Activated CD8-positive, alpha-beta memory T cell treated with anti-CD3 and anti-CD28 coated beads, Interleukin-2, amount 10 ng/mL, durations not matched to agents 7 days and 5 days (primary cell): ENCODE data around the gene SLC47A1. TPM values are rescaled to one million over a fixed set of nuclear protein-coding genes. Genes with fewer than 3 reads are reported as not detected.
A peak's percentile ranks its signal among the peaks of the same experiment; 100 is the strongest.

Experiments
- ATAC-seq: fragments of 150-1000 bp; cut with Tn5 transposase; one replicate; pipeline ENCODE4 v1.10.0; 2021; ENCODE audit warnings: moderate library complexity
- CTCF ChIA-PET: fragments of 350-600 bp; sonication (Branson Sonifier 250); formaldehyde crosslinking; loops from one replicate; lab custom pipeline; 2021; ENCODE audit warnings: antibody characterized with exemption; lab: Charles Lee
- DNase-seq: peaks from one replicate; pipeline ENCODE4 v3.0.0-alpha.2; 2020
- H3K27ac Mint-ChIP-seq: one replicate; pipeline ENCODE4 v1.8.0; 2021; ENCODE audit warnings: mild to moderate bottlenecking, mixed read lengths
- H3K27me3 Mint-ChIP-seq: one replicate; pipeline ENCODE4 v1.8.0; 2021; ENCODE audit warnings: mixed read lengths
- H3K36me3 Mint-ChIP-seq: one replicate; pipeline ENCODE4 v1.8.0; 2021; ENCODE audit warnings: mild to moderate bottlenecking, mixed read lengths
- H3K4me1 Mint-ChIP-seq: one replicate; pipeline ENCODE4 v1.8.0; 2021; ENCODE audit warnings: mixed read lengths
- H3K4me3 Mint-ChIP-seq: one replicate; pipeline ENCODE4 v1.8.0; 2021; ENCODE audit warnings: mild to moderate bottlenecking, moderate library complexity, mixed read lengths
- H3K9me3 Mint-ChIP-seq: one replicate; pipeline ENCODE4 v1.8.0; 2022; ENCODE audit warnings: low read depth, mixed read lengths
- total RNA-seq, 2 experiments: library from RNA; stranded (reverse); gene quantifications; one replicate each; pipeline ENCODE4 v1.2.3, GENCODE V29; 2021

SLC47A1 gene
- total RNA-seq, 2 experiments from 2014 or later = 0.19 TPM; not detected in 1

DNA sequence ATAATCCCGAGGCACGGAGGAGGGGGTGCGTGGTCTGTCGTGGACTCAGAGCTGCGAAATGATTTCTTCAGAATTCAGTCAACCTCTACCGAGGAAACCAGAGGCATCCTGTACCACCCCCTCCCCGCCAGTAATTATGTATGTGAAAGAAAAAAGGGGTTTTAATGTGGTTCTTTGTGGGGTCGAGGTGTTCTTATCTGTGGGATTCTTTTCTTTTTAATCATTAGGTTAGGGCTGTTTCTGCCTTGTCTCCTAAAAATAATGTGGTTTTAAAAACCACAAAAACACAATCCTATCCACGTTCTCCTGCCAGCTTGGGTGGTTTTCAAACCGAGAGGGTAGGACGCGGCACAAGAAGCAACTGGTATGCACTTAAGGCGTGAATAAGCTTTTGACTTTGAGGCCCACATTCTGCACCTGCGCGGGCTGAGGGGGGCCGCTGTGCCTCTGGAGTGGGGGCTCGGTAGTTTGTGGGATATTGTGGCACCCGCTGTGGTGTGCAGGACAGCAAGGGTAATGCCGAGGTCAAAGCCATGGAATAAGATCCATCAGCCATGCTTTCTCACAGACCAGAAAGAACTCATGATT, 1.0 kb downstream of the SLC47A1 start:
- CTCF ChIA-PET = interaction anchor here (0.7 kb wide), 1 partner anchor 210 kb away, joined by 3 read pairs; no protein-coding TSS in a partner anchor
- Mint-ChIP-seq H3K4me3 (peak overlapping the region; percentile 50), H3K27me3 (peaks cover 62% of the 10 kb centered on the region), H3K9me3 (no peaks in the 10 kb centered on the region), H3K27ac (no peak overlapping the region), H3K36me3 (no peaks in the 10 kb centered on the region), H3K4me1 (peaks cover 13% of the 10 kb centered on the region)
- DNase-seq = no peak
- ATAC-seq = no peak

DNA sequence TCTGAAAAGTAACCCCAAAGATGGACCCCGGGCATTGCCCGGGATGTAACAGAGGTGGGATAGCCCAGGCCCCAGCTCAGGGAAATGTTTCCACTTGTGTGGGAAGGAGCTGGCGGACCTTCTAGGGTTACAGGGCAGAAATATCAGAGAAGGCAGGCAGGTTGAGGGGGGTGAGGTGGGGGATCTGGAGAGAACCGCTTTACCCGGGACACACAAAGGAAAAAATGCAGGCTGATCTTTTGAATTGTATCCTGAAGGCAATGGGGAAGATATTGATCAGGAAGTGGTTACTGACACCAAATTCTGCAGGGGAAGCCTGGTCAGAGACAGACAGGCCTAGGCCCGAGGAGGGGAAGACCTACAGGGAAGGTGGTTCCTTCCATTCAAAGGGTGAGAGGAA, 3.5 kb downstream of the SLC47A1 start:
- DNase-seq (no peak), ATAC-seq (no peak)
- H3K4me3 Mint-ChIP-seq = no peak overlapping the region
- CTCF ChIA-PET = no interaction called here
- H3K9me3 Mint-ChIP-seq = no peaks in the 10 kb centered on the region
- H3K27me3 Mint-ChIP-seq = peaks cover 54% of the 10 kb centered on the region
- no peak overlapping the region for H3K27ac Mint-ChIP-seq
- H3K36me3 Mint-ChIP-seq = no peaks in the 10 kb centered on the region
- H3K4me1 Mint-ChIP-seq = peaks cover 13% of the 10 kb centered on the region

DNA sequence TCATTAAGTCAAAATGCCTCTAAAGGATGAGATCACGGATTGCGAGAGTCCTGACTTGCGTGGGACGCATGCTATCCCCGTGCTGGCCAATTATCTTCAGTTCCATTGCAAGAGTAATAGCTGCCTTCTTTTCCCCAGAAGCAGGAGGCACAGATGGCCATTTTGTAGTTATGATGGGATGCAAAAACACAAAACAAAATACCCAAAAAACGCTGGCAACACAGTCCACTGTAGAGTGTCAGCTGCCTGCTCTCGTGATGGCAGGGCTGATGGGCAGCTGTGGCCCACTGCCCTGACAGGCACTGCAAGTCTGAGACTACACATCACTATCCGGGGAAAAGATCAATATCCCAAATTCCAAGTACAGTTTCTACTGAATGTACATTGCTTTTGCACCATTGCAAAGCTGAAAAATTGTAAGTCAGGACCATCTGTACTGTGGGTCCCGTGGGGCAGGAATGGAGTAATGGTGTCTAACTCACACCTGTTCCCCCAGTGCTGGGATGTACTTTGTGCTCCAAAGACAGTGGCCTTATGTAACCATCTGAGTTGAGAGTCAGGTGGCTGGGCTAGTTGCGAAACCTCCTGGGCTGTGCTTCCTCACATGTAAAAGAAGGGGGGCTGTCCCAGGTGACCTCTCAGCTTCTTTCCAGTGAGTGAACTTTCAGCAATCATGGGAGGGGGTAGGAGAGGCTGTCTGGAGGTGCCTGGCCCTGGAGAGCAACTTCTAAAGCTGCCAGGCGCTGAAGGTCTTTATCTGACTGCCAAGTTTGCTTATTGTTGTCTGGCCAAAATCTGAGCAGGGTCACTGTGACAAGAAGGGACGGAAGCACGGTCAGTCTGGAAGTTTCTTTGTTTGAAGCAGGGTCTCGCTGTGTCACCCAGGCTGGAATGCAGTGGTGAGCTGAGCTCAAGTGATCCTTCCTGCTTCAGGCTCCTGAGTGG, 4.7 kb downstream of the SLC47A1 start:
- Mint-ChIP-seq H3K36me3 (no peaks in the 10 kb centered on the region), H3K9me3 (no peaks in the 10 kb centered on the region), H3K4me3 (no peak overlapping the region), H3K27me3 (peaks cover 44% of the 10 kb centered on the region), H3K4me1 (peaks cover 8% of the 10 kb centered on the region), H3K27ac (no peak overlapping the region)
- CTCF ChIA-PET = interaction anchor here (0.9 to 1.7 kb wide), 2 partner anchors 25 to 224 kb away, joined by 3 to 4 read pairs; no protein-coding TSS in a partner anchor
- ATAC-seq = no peak
- no peak for DNase-seq

DNA sequence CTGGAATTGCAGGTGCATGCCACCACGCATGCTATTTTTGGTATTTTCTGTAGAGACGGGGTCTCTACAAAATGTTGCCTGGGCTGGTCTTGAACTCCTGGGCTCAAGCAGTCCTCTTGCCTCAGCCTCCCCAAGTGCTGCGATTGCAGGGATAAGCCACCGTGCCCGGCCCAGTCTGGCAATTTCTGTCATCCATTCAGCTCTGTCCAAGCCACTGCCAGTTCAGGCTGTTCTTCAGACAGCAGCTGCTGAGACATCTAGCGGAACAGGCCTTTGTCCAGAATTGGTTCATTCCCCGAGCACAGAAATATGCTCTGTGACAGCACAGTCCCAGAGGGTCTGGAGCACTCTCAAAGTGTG, 5.4 kb downstream of the SLC47A1 start:
- DNase-seq = no peak
- CTCF ChIA-PET = interaction anchor here (0.9 to 1.7 kb wide), 2 partner anchors 25 to 223 kb away, joined by 3 to 4 read pairs; no protein-coding TSS in a partner anchor
- peaks cover 8% of the 10 kb centered on the region for H3K4me1 Mint-ChIP-seq

DNA sequence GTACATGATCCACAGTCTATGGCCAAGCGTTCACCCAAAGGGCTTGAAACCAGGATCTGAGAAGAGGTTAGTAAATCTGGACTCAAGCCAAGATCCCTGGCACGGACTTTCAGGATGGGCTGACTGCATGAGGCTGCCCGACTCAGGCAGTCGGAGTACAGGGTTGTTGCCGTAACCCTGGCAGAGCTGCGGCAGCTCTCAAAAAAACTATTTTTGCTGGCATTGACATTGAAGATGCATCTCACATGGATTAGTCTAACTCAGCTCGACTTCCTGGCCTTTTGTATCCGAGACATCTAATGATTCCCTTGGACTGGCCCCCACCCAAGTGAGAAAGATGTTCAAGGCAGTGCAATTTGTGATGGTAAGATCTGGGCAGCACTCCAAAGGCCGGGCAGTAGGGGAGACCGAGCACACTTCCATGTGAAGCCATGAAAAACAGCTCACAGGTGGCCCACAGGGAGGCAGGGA, 6.2 kb downstream of the SLC47A1 start:
- H3K27me3 Mint-ChIP-seq = peaks cover 44% of the 10 kb centered on the region
- H3K9me3 Mint-ChIP-seq = no peaks in the 10 kb centered on the region
- peaks cover 2% of the 10 kb centered on the region for H3K4me1 Mint-ChIP-seq
- no peak overlapping the region for H3K4me3 Mint-ChIP-seq
- CTCF ChIA-PET = interaction anchor here (1.7 kb wide), 1 partner anchor 223 kb away, joined by 4 read pairs; no protein-coding TSS in a partner anchor
- H3K36me3 Mint-ChIP-seq = no peaks in the 10 kb centered on the region
- no peak for DNase-seq
- ATAC-seq = no peak
- H3K27ac Mint-ChIP-seq = no peak overlapping the region

More for the DNA sequence above, 5.4 kb downstream of the SLC47A1 start:
- H3K4me3 Mint-ChIP-seq = no peak overlapping the region
- no peaks in the 10 kb centered on the region for H3K9me3 Mint-ChIP-seq
- H3K27ac Mint-ChIP-seq = no peak overlapping the region
- peaks cover 46% of the 10 kb centered on the region for H3K27me3 Mint-ChIP-seq
- no peaks in the 10 kb centered on the region for H3K36me3 Mint-ChIP-seq
- ATAC-seq = no peak

DNA sequence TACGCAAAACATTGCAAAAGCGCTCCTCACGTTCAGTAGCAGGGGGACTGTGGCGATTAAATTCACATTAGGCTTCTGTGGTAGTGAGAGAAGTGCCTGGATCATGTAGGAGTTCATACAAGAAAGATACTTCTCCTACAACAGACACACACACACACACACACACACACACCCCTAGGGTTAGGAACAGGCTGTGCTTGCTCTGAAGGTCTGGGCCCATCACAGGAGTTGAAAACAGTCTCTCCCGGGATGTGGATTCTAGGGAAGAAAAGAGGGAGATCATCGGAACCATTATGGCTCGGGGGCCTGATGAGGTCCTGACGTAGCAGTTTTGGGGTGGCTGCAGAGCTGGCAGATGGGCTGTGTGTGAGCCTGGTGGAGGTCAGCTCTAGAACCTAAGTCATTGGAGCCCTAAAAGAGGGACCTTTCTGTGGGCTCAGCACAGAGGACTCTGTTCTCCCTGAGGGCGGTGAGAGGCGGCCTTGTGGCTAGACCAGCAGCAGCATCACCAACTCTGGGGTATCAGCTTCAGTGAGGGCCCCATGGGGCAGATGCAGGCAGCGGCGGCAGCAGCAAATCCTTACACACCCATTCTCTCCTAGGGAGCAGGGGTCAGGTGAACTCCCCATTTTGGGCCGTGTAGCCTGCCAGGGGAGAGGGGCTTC, 7.2 kb downstream of the SLC47A1 start:
- Mint-ChIP-seq H3K27me3 (peaks cover 40% of the 10 kb centered on the region), H3K36me3 (no peaks in the 10 kb centered on the region), H3K27ac (no peak overlapping the region), H3K9me3 (no peaks in the 10 kb centered on the region), H3K4me1 (no peaks in the 10 kb centered on the region), H3K4me3 (no peak overlapping the region)
- CTCF ChIA-PET = no interaction called here
- DNase-seq (no peak), ATAC-seq (no peak)

DNA sequence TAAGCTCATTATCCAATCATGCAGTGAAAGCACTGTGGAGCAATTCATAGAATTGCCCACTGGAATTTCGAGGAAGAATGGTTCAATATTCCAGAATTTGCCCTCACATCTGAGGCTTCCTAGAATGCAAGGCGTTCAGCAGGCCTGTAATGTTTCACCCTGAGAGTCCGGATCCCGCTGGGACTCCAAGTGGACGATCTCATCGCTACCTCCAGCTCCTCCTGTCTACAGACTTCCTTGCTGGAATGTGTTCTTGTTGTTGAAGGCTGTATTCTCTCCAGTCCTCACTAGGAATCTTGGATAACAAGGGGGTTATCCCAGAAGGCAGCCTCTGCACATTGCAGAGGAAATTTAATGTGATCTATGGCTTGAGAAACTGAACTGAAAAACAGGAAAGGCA, 7.8 kb downstream of the SLC47A1 start:
- Mint-ChIP-seq H3K4me3 (no peak overlapping the region), H3K27me3 (peaks cover 37% of the 10 kb centered on the region), H3K9me3 (no peaks in the 10 kb centered on the region), H3K36me3 (no peaks in the 10 kb centered on the region), H3K27ac (no peak overlapping the region), H3K4me1 (no peaks in the 10 kb centered on the region)
- no peak for DNase-seq
- ATAC-seq = no peak
- CTCF ChIA-PET = no interaction called here

DNA sequence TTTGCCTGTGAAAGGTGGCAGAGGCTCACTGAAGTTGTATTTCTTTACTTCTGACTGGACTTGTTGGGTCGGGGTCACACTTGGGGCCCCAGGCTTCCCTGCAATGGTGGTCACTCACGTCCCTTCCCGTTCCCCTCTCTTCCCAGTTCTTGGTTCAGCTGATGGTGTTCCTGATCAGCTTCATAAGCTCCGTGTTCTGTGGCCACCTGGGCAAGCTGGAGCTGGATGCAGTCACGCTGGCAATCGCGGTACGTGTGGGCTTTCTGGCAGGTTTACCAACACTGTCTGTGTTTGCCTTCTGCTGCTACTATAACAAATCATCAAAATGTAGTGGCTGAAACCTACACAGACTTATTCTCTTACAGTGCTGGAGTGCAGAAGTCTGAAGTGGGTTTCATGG, 8.6 kb downstream of the SLC47A1 start:
- Mint-ChIP-seq H3K36me3 (no peaks in the 10 kb centered on the region), H3K9me3 (no peaks in the 10 kb centered on the region), H3K4me1 (no peaks in the 10 kb centered on the region), H3K27me3 (peaks cover 29% of the 10 kb centered on the region), H3K4me3 (no peak overlapping the region), H3K27ac (no peak overlapping the region)
- ATAC-seq (no peak), DNase-seq (no peak)
- CTCF ChIA-PET = no interaction called here

DNA sequence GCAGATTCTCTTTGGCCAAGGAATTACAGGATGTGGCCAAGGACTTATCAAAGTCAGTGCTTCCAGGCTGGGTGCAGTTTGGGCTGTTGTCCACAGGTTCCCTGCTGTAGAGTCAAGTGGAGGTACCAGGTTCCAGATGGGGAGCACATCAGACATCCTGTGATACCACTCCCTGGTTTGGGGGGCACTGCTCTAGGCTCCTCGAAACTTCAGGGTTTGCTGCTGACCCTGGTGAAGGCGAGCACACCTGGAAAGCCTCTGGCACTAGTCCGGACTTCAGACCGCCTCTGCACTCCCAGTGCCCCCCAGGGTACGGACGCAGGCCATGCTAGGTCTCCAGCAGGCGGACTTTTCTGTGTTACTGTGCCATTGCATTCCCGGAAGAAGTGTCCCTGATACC, 10.7 kb downstream of the SLC47A1 start:
- H3K36me3 Mint-ChIP-seq = no peaks in the 10 kb centered on the region
- H3K27me3 Mint-ChIP-seq = peaks cover 15% of the 10 kb centered on the region
- no peak overlapping the region for H3K27ac Mint-ChIP-seq
- no peaks in the 10 kb centered on the region for H3K9me3 Mint-ChIP-seq
- no peak for ATAC-seq
- CTCF ChIA-PET = no interaction called here
- no peak for DNase-seq
- no peak overlapping the region for H3K4me3 Mint-ChIP-seq
- no peaks in the 10 kb centered on the region for H3K4me1 Mint-ChIP-seq

DNA sequence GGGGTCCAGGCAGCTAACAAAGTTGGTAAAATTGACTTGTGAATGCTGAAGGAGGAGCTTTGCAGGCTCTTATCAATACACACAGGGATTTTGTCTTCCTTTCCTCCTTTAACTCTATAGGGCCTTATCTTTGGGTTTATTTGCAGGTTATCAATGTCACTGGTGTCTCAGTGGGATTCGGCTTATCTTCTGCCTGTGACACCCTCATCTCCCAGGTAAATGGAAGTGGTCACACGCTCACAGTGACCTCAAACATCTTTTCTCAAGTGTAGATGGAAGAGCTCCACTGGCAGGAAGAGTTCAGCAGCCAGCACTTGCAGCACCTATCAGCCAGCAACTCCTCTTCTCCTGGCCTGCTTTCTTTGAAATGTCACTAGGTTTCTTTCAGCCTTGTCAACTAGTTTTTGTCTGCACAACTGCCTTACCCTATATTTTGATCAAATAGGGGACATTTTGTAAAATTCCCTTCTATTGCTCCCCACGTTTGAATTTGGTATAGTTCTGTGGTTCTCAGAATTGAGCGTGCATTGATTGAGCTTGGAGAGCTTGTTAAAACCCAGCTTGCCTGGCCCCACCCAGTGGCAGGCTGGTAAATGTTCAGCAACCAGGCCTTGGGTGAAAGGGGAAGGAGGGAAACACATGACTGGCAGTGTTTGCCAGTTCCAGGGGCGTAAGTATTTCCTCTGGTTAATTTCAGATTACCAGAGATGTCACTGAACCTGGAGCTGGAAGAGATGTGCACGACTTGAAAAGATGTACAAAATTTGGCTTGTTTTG, 12.8 kb downstream of the SLC47A1 start:
- CTCF ChIA-PET = interaction anchor here (0.5 to 1.2 kb wide), 4 partner anchors 16 to 242 kb away, joined by 3 to 4 read pairs (median 3); no protein-coding TSS in a partner anchor
- no peak overlapping the region for H3K4me3 Mint-ChIP-seq

DNA sequence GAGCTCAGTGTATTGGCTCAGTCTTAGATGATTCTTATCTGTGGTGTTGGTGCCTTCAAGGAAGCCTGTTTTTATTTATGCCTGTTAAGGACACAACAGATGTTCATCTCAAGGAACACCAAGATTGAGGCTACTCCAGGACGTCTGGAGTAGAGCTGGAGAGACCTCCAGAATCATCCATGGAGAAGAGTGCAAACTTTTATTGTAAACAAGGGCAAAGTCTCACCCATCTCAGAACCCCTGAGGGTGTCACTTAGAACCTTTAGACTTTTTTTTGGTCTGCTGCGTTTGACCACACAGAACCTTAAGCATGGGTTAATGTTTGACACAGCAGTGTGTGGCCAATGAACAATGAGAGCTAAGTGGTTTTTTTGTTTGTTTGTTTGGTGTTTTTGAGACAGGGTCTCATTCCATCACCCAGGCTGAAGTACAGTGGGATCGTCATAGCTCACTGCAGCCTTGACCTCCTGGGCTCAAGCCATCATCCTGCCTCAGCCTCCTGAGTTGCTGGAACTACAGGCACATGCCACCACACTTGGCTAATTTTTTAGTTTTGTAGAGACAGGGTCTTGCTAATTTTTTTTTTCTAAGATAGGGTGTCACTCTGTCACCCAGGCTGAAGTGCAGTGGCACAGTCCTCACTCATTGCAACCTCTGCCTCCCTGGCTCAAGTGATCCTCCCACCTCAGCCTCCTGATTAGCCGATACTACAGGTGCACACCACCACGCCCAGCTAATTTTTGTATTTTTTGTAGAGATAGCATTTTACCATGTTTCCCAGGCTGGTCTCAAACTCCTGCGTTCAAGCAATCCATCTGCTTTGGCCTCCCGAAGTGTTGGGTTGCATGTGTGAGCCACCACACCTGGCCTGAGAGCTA, 16.3 kb downstream of the SLC47A1 start:
- Mint-ChIP-seq H3K27ac (no peak overlapping the region), H3K4me3 (no peak overlapping the region), H3K4me1 (no peaks in the 10 kb centered on the region), H3K36me3 (no peaks in the 10 kb centered on the region), H3K27me3 (peaks cover 13% of the 10 kb centered on the region), H3K9me3 (no peaks in the 10 kb centered on the region)
- DNase-seq (no peak), ATAC-seq (no peak)
- CTCF ChIA-PET = no interaction called here

More for the DNA sequence above, 12.8 kb downstream of the SLC47A1 start:
- no peak for ATAC-seq
- H3K27ac Mint-ChIP-seq = no peak overlapping the region
- no peaks in the 10 kb centered on the region for H3K36me3 Mint-ChIP-seq
- peaks cover 17% of the 10 kb centered on the region for H3K27me3 Mint-ChIP-seq
- no peaks in the 10 kb centered on the region for H3K9me3 Mint-ChIP-seq
- DNase-seq = no peak
- H3K4me1 Mint-ChIP-seq = no peaks in the 10 kb centered on the region

DNA sequence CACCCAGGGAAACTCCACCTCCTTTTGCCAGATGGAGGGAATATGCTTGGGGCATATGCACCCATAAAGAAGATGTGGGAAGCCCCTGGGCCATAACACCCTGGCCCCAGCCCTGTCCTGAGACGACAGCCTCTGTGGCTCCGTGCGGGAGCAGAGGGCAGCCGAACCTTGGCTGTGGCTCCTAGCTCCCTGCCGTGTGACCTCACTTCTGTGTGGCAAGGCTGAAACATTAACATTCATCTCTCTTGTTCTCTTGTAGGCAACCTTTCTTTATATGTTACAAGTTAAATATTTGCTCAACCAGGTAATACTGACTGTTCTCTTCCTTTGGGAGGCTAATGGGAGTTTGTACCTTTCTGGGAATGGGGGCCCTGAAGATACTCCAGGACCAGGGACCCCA, 17.5 kb downstream of the SLC47A1 start:
- no peaks in the 10 kb centered on the region for H3K9me3 Mint-ChIP-seq
- peaks cover 20% of the 10 kb centered on the region for H3K27me3 Mint-ChIP-seq
- CTCF ChIA-PET = no interaction called here
- H3K4me1 Mint-ChIP-seq = no peaks in the 10 kb centered on the region
- H3K27ac Mint-ChIP-seq = no peak overlapping the region
- H3K4me3 Mint-ChIP-seq = no peak overlapping the region
- no peak for DNase-seq
- H3K36me3 Mint-ChIP-seq = no peaks in the 10 kb centered on the region
- no peak for ATAC-seq
